SK-N-SH treated with all-trans-retinoic acid at 6 μM for 48 hours (cell line): ENCODE measurements around the gene TLR2.

Source experiments
- ARNTL ChIP-seq: fragments of 450-650 bp; formaldehyde crosslinking; IDR thresholded peaks from 2 replicates; pipeline ENCODE4 v1.5.0; 2020; ENCODE audit warnings: low read depth, mild to moderate bottlenecking, moderate library complexity, borderline replicate concordance
- PATZ1 ChIP-seq: fragments of 250-450 bp; sonication (Bioruptor Pico); IDR thresholded peaks from 2 replicates; pipeline ENCODE4 v1.8.0; 2020; ENCODE audit warnings: mild to moderate bottlenecking, moderate library complexity, borderline replicate concordance

- TF ChIP-seq PATZ1: no peak
- no peak for TF ChIP-seq ARNTL (CRISPR knock-in tag)
These were observed 7.6 kb upstream of the TLR2 start for GRCh38 chr4:153676486-153676885.
